SH-SY5Y (cell line): ENCODE data around the gene KRT9.

Experiments
- GATA2 ChIP-seq: IDR thresholded peaks from 2 replicates; pipeline ENCODE4 v1.6.1; 2011; ENCODE audit warnings: mild to moderate bottlenecking, low read depth, low read length
- GATA3 ChIP-seq: IDR thresholded peaks from 2 replicates; pipeline ENCODE4 v1.6.1; 2011; ENCODE audit warnings: low read depth, mild to moderate bottlenecking, low read length, moderate library complexity

GRCh38 chr17:41539979-41540701, 31.7 kb downstream of the KRT9 start:
- no peak for TF ChIP-seq GATA2
- no peak for TF ChIP-seq GATA3
